DMS 273 (cell line): ENCODE results near the gene REEP5.
A peak's percentile ranks its signal among the peaks of the same experiment; 100 is the strongest.
"Not testable (repeated sequence)": the region's sequence is repeated elsewhere in the genome, so short reads cannot be mapped to it uniquely, and the experiment has no call there.

Source experiments
- DNase-seq: peaks from one replicate; lab custom pipeline; 2025; ENCODE audit not compliant: unreplicated experiment; lab: John Stamatoyannopoulos, UW

Gene REEP5

DNA sequence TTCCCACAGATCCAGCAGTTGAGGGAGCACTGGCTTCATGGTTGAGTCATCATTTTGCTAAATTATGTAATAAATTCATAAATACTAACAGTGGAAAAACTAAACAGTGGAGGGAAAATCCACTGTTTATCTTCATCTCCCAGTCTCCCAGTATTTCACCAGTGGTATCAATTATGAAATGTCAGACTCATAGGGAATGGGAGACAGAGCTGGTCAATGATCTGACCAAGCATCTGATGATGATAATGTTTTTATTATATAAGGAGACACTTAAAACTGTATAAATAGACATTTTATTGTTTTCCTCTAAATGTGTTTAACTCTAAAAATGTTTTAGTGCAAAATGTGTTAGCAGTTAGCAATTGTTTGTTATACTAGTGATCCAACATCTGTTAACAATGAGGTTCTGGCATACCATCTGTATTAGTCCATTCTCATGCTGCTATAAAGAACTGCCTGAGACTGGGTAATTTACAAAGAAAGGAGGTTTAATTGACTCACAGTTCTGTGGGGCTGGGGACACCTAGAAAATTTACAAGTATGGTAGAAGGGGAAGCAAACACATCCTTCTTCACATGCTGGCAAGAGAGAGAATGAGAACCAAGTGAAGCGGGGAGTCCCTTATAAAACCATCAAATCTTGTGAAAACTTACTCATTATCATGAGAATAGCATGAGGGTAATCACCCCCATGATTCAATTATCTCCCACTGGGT lies 11.8 kb upstream of the REEP5 start:
- peak; percentile 31 for DNase-seq

DNA sequence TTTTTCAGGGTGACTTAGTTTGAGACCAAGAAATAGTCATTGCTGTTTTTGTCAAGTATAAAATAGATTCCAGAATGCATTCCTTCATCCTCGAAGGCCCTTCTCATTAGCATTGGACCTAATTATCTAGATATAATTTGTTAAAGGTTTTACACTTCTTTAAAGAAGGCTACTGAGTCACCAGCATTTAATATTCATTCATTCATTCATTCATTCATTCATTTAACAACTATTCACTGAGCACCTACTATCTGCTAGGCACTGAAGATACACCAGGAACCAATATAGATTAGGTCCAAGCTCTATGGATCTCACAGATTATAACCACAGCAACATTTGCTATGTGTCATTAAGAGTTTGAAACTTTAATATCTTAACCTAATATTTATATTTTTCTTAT lies 11.1 kb upstream of the REEP5 start:
- DNase-seq = no peak

DNA sequence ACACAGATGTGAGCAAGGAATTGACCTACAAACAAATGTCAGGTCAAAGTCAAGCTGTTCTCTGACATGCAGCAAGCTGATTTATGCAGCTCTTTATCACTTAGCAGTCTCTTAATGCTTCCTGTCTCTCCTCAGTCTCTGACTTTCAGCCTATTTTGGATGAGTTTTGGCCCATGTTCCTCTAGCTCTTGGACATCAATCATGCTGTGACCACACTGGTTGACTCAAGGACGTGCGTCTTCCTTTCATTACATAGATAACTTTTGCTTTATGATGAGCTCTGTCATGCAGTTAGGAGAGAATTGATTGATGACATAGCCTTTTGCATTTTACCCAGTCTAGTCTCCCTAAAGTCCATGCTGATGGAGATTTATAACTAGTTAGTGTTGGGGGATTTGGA lies 9.4 kb upstream of the REEP5 start:
- no peak for DNase-seq

- DNase-seq = no peak
Measured at GRCh38 chr5:112930082-112930344, 8.0 kb upstream of the REEP5 start.

- no peak for DNase-seq
Measured at GRCh38 chr5:112929336-112930081, 7.5 kb upstream of the REEP5 start.

GRCh38 chr5:112923988-112924387 lies 2.0 kb upstream of the REEP5 start:
- DNase-seq = no peak

DNA sequence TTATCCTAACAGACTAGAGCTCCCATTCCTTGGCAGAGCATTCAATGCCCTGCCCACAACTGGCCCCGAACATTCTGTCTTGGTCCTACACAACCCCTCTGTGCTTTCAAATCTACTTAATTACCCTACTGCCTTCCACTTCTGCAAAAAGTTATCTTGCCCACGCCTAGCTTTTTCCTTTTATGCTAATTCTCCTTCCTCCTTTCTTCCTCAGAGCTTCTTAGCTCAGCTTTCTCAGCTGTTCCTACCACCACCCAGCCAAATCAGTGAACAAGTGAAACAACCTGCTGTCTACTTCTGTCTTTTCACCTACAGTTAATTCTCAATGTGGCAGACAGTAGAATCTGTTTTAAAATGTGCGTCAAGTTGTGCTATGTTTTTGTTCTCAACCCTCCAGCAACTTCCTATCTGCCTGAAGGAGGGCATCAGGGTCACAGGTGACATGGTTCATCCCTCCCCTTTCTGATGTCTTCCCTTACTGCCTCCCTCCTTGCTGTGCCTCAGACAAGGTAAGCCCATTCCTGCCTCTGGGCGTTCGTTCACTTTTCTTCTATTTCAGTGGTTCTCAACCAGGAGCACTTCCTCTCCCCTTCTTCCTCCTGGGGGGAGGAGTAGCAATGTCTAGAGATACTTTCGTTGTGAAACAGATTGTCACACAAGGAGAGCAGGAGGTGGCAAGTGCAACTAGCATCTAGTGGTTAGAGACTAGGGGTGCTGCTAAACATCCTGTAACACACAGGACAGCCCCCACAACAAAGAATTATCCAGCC lies 1.3 kb upstream of the REEP5 start:
- DNase-seq = no peak

- DNase-seq = peak; percentile 83
Measured at GRCh38 chr5:112921026-112921832, 798 bp downstream of the REEP5 start.

- DNase-seq = no peak
Measured at GRCh38 chr5:112919972-112920371, 2.1 kb downstream of the REEP5 start.

DNA sequence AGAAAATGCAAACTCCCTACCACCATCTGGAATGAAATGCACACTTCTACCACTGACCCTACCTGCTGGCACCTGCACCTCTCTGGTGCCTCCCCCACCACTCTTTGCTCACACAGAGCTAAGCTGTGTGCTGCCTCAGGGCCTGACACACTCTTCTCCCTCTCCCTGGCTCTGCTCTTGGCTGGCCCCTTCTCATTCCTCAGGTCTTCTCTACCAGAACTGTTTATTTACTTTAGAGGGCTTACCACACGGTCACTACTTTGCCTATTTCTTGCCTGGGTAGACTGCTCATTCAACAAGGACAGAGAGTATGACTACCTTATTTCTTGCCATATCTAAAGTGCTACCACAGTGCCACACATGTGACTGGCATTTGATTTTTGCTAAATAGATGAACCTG lies 3.3 kb downstream of the REEP5 start:
- no peak for DNase-seq

DNA sequence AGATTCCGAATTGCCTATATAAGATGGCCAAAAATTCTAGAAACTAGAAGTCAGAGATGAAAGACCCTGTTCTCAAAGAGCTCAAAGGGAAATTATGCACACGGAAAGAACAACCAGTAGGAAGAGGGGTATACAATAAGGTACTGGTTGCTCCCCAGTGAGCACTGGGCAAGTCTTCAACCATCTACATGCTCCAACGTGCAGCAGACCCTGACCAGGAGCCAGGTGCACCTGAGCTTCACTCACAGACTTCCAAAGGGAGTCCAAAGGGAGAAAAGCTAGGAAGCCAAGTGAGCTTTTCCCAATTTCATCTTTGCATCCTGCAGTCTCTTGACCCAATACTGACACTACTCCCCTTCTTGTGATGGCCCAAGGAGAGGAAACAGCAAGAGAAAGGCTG lies 3.9 kb downstream of the REEP5 start:
- no peak for DNase-seq

GRCh38 chr5:112917453-112917995 lies 4.5 kb downstream of the REEP5 start:
- DNase-seq = peak; percentile 22

DNA sequence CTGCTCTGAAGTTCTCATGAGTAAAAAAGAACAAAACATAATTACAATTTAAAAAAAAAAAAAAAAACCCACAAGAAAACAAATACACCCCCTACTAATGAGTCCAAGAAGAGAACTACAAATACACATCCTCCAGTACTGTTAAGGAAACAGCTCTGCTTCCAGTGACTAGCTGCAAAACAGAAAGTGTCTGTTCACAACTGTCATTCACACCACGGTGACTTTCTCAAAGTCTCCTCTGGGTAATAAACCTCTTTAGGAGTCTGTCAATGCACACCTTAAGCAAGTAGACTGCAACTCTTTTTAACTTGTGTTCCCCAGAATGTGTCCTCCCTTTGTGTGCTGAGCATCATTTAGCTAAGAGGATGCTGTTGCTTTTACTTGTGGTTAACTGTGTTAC lies 6.2 kb downstream of the REEP5 start:
- no peak for DNase-seq

GRCh38 chr5:112914584-112914983 lies 7.4 kb downstream of the REEP5 start:
- DNase-seq = no peak

DNA sequence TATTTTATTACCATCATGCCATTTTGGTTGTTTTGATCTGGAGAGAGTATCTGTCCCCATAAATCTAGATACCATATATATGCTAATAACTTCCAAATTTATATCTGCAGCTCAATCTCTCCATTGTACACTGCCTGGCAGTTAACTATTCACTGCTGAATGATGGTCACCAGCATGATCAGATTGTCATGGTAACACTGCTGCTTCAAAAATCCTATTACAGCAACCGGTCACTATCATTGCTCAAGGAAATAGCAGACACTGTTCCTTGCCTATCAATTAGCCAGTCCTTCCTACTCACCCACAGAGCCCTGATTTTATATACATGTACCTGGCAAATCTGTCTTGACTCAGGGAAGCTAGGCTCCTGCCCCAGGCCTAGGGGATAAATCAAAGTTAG lies 11.5 kb downstream of the REEP5 start:
- DNase-seq = no peak

DNA sequence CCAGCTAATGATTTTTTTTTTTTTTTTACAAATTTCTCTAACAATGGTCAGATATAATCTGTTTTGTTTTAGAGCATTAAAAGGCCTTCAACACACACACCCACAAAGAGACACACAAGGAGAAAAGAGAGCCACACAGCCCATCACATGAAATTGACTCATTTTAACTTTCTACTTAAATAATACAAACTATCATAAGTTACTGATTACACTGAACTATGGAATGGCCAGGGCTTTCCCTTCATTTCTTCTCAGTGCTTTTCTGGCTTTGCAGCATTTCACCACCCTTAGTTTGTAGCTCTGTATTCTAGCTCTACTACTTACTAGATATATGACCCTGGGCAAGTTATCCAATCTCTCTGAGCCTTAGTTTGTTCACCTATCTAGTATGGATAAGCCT lies 13.2 kb downstream of the REEP5 start:
- no peak for DNase-seq

GRCh38 chr5:112907166-112907631 lies 14.8 kb downstream of the REEP5 start:
- peak; percentile 35 for DNase-seq

DNA sequence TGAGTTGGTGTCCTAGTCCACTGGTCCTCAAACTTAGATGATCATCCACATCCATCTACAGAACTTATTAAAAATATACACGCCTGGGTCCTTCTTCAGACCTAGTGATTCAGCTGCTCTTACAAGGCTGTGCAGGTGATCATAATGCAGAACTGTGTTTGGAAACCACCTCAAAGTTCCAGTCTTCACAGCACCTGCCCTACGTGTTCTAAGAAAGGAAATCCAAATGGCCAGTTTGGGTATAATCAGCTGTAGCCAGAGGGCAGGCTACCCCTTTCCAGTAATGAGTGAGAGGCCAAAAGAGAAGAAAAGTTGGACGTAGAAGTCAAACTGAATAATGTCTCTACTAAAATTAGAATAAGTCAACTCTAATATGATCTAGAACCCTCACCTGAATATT lies 15.4 kb downstream of the REEP5 start:
- no peak for DNase-seq

DNA sequence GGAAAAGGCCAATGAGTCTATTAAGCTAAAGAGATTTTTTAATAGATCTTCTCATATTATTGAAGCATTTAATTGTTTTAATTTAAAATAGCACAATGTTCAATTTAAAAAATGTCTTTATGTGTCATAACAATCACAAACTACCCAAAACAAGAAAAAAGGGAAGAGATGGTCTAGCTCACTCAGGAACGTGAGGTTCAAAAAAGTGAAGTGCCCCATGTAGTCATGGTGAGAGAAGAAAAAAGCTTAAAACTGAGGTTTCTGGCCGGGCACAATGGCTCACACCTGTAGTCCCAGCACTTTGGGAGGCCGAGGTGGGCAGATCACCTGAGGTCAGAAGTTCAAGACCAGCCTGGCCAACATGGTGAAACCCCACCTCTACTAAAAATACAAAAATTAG lies 17.0 kb downstream of the REEP5 start:
- DNase-seq = not testable (repeated sequence)

DNA sequence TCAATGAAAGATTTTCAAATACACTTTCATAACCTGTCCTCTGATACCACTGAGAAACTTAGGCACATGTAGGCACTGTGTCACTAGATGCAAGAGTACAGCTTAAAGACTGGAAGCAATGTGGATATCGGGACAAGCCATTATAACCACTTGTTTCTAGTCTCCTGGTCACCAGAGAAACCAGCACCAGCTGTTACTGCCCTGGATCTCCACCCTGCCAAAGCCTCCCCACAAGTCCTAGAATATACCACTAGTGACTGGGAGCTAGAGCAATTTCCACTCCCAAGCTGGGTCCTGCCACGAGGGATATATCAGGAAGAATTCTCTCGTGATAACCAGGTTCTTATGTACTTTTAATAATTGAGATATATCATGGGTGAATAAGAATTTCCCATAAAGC lies 19.5 kb downstream of the REEP5 start:
- DNase-seq = no peak

- no peak for DNase-seq
Measured at GRCh38 chr5:112895682-112896081, 26.3 kb downstream of the REEP5 start.
